HT1080 (cell line): ENCODE results near the gene PLPP2. TPM values are rescaled to one million over a fixed set of nuclear protein-coding genes. Genes with fewer than 3 reads are reported as not detected.
A peak's percentile ranks its signal among the peaks of the same experiment; 100 is the strongest.

Source experiments
- DNase-seq: peaks from one replicate; pipeline ENCODE4 v3.0.0-alpha.2; 2015; ENCODE audit warnings: low read depth
- polyA plus RNA-seq, 2 experiments: library from polyadenylated mRNA; depleted of rRNA; stranded (reverse); fragments of >200 nt; gene quantifications; 2 replicates each; pipeline ENCODE4 v1.2.3, GENCODE V29; 2015
- total RNA-seq: library from RNA; depleted of rRNA; stranded (reverse); fragments of >200 nt; shearing (Covaris generic); gene quantifications from 2 replicates; pipeline ENCODE4 v1.2.3, GENCODE V29; 2014; rRNA removed

PLPP2 gene
- 98.0 and 104 TPM in 2 replicates for total RNA-seq
- polyA plus RNA-seq (2015; cell fraction: cytosol; rRNA removed), result 52.8 and 74.7 TPM in 2 replicates
- polyA plus RNA-seq (2015; cell fraction: nucleus; rRNA removed), result 53.8 and 62.2 TPM in 2 replicates

DNA sequence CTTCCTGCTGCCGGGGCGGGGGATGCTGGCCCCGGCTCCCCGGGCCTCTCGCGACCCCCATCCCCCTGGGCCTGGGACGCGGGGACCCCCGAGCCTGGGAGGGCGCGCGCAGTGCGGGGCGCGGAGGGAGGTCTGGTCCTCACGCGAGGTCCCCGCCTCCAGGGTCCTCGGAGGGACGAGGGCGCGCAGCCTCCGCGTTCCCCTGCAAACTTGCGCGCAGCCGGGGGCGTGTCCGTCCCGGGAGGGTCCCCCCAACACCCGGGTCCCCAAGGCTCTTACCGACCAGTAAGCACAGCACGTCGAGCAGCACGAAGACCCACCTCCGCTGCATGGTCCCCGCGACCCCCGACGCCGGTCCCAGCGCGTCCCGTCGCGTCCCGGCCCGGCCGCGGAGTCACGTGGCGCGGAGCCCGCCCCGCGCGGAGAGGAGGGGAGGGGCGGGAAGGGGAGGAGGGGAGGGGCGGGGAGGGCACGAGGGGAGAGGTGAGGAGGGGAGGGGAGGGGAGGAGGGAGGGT, at the start of gene PLPP2:
PLPP2 (minus strand) TSS at position 398 of the 516 bp plus-strand sequence; CDS start at position 331, 67 bp downstream.
- DNase-seq, result peak; percentile 22

- no peak for DNase-seq
Observed at GRCh38 chr19:340620-341385, 49.6 kb upstream of the PLPP2 start.

GRCh38 chr19:339262-339887, 48.2 kb upstream of the PLPP2 start:
- no peak for DNase-seq

DNA sequence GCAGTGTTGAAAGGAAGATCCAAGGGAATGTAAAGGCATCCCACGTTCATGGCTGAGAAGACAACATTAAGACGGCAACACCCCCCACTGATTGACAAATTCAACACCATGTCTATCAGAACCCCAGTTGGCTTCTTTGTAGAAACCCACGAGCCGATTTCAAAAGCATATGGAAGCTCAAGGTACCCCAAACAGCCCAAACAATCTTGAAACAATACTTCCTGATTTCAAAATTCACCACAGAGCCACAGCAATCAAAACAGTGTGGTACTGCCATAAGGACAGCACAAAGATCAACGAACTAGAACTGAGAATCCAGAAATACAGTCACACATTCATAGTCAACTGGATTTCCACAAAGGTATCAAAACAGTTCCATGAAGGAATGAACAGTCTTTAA, 47.2 kb upstream of the PLPP2 start:
- DNase-seq, result no peak

DNA sequence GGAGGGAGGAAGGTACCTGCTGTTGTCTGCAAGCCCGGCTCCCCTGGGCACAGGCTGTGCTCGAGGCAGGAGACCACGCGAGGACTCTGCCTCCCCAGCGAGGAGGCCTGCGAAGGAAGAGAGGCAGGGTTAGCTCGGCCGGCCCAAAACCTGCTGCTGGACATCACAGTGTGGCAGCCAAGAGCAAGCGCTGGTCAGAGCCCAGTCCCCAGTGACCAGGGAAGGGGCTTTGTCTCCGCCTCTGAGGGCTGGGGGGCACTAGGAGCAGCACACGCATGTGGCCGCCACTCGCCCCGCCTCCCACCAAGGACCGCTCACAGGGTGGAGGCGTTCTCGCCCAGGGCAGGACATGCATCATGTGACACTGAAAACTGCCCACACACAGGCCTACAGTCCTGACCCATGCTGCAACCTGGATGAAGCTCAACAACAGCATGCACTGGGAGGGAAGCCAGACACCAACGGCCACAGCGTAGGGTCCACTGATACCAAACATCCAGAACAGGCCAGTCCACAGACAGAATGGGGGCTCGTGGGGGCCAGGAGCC, 44.9 kb upstream of the PLPP2 start:
- no peak for DNase-seq

- no peak for DNase-seq
Observed at GRCh38 chr19:335486-336066, 44.4 kb upstream of the PLPP2 start.

- no peak for DNase-seq
Observed at GRCh38 chr19:335072-335471, 43.9 kb upstream of the PLPP2 start.

DNA sequence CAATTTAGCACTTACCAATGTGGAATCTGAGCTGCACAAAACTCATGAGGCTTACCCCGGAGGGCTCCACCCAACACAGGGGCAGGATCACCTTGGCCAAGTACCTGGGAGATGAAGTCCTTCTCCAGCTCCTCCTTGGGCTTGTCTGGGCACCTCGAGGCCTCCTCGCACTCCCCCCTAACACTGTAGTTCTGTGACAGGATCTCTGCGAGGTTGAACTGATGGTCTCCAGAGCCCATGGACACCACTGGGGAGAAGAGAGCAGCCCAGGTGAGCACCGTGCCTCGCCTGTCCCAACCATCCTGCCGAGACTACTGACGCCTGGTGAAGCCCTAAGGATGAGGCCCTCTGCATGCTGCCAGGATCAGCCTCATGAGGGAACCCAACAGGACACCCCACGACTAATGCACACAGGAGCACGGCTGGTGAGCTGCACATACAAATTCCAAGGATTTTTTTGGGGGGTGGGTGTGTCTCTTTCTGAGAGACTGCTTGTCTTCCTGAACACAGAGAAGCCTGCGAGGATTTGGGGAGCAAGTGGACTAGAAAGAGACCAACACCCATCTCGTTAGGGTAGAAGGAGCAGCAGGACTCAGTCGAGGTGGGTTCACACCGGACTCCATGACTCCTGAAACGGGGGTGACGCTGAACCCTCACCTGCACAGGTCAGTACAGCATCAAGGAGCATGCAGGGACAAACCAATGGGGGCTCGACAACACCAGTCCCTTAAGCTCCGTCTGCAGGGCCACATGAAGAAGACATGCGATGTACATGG, 43.3 kb upstream of the PLPP2 start:
- no peak for DNase-seq

GRCh38 chr19:330503-330902, 39.3 kb upstream of the PLPP2 start:
- DNase-seq, result no peak

DNA sequence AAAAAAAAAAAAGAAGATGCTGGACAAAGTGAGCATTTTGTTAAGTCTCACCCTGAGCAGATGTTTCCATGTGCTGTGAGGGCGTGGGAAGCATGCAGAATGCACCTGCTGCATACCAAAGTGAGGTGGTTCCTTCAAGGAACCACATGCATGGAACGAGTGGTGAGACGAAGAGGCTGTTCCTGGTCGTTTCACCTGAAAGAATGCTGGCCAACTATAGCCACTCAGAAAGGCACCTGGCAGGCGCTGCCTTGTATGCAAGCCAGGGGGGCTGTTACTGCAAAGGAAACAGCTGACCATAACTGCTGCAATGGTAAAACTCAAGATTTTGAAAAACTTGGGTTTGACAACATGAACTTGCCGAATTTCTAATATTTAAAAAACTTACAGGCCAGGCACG, 38.7 kb upstream of the PLPP2 start:
- DNase-seq, result no peak

- DNase-seq, result no peak
Observed at GRCh38 chr19:328025-328505, 36.9 kb upstream of the PLPP2 start.

- DNase-seq, result no peak
Observed at GRCh38 chr19:327291-328024, 36.3 kb upstream of the PLPP2 start.

GRCh38 chr19:326871-327270, 35.7 kb upstream of the PLPP2 start:
- DNase-seq, result no peak

GRCh38 chr19:325937-326565, 34.8 kb upstream of the PLPP2 start:
- DNase-seq, result no peak

DNA sequence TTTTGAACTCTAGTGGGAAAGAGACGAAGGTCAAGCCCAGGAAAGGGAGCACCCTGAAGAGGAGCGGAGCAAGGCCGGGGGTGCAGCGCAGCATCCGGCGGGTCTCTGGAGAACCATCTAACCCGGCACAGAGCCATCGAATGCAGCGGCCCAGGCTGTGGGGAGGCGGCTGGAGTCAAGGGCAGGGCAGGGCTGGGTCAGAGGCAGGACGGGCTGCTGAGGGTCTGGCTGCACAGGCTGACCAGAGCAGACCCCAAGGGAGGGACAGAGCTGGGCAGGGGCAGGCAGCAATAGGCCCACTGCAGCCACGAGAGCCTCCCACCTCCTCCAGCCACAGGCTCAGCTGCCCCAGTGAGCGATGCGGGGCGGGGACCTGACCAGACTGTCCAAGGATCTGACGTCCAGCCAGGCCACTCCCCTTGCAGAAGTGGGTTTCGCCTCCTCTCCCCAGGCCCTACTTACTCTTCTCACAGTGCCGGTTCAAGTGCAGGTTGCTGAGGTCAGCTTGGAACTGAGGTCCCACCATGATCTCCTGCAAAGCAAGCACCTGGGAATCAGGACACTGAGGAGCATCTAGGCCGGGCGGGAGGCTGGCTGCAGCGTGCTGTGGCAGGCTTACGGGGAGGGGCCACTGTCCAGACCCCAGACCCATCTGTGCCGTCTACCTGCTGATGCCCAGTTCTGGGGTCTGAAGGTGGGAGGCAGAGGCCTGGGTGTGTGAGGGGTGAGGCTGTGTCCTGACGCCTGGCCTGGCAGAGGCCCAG, 34.2 kb upstream of the PLPP2 start:
- no peak for DNase-seq

- no peak for DNase-seq
Observed at GRCh38 chr19:324716-325115, 33.5 kb upstream of the PLPP2 start.

GRCh38 chr19:322616-323015, 31.4 kb upstream of the PLPP2 start:
- DNase-seq, result no peak

GRCh38 chr19:318509-318774, 27.2 kb upstream of the PLPP2 start:
- no peak for DNase-seq
